CD4-positive, alpha-beta T cell (primary cell): ENCODE data around the gene OTOA. TPM values are rescaled to one million over a fixed set of nuclear protein-coding genes. Genes with fewer than 3 reads are reported as not detected.
"Not testable (repeated sequence)": the region's sequence is repeated elsewhere in the genome, so short reads cannot be mapped to it uniquely, and the experiment has no call there.

Experiments
- ATAC-seq: fragments of 200-7000 bp; cut with Tn5 transposase; one replicate; pipeline ENCODE4 v1.10.0; 2022; ENCODE audit warnings: mild to moderate bottlenecking; ENCODE audit not compliant: poor library complexity
- CTCF ChIA-PET: fragments of 350-600 bp; sonication (Branson Sonifier 250); formaldehyde crosslinking; loops from one replicate; lab custom pipeline; 2021; ENCODE audit warnings: antibody characterized with exemption, inconsistent platforms; lab: Charles Lee
- POLR2A ChIA-PET: fragments of 350-600 bp; sonication (Branson Sonifier 250); formaldehyde crosslinking; loops from one replicate; lab custom pipeline; 2021; ENCODE audit warnings: antibody characterized with exemption, inconsistent platforms; lab: Charles Lee
- DNase-seq, 14 experiments: peaks; one replicate each; pipeline ENCODE4 v3.0.0-alpha.2; 2013 to 2020; ENCODE audit warnings: mixed read lengths in 2 of 14
- H3K27ac ChIP-seq, 2 donors: one replicate each; pipeline versions ENCODE4 v1.5.1 to v1.7.0; 2013; ENCODE audit warnings: low read length in 2 of 2, low read depth in 1 of 2, mild to moderate bottlenecking in 1 of 2
- H3K27me3 ChIP-seq, 2 experiments: 1 replicate in 1 of 2; 2 replicates in 1 of 2; pipeline versions ENCODE4 v1.6.1 to v1.7.0; 2013; ENCODE audit warnings: low read length in 2 of 2, control low read depth in 1 of 2, mild to moderate bottlenecking in 1 of 2, moderate library complexity in 1 of 2; ENCODE audit not compliant: insufficient read depth in 2 of 2, control insufficient read depth in 1 of 2
- H3K36me3 ChIP-seq: one replicate; pipeline ENCODE4 v1.6.1; 2013; ENCODE audit warnings: low read length, control low read depth; ENCODE audit not compliant: insufficient read depth
- H3K4me1 ChIP-seq: one replicate; pipeline ENCODE4 v1.6.1; 2013; ENCODE audit warnings: low read length, control low read depth; ENCODE audit not compliant: insufficient read depth
- H3K4me3 ChIP-seq: one replicate; pipeline ENCODE4 v1.5.1; 2013; ENCODE audit warnings: mild to moderate bottlenecking, low read length, moderate library complexity
- H3K9me3 ChIP-seq, 2 experiments: 1 replicate in 1 of 2; 2 replicates in 1 of 2; pipeline versions ENCODE4 v1.6.1 to v1.7.0; 2013; ENCODE audit warnings: low read length in 2 of 2, mild to moderate bottlenecking in 2 of 2, control low read depth in 1 of 2, moderate library complexity in 1 of 2; ENCODE audit not compliant: control insufficient read depth in 1 of 2, insufficient read depth in 1 of 2
- H3K27ac Mint-ChIP-seq: one replicate; pipeline ENCODE4 v1.8.0; 2020; ENCODE audit warnings: mixed read lengths
- H3K27me3 Mint-ChIP-seq: one replicate; pipeline ENCODE4 v1.8.0; 2021; ENCODE audit warnings: mixed read lengths
- H3K36me3 Mint-ChIP-seq: one replicate; pipeline ENCODE4 v1.8.0; 2021; ENCODE audit warnings: low read depth, mixed read lengths
- H3K4me1 Mint-ChIP-seq: one replicate; pipeline ENCODE4 v1.8.0; 2021; ENCODE audit warnings: low read depth, mixed read lengths
- H3K4me3 Mint-ChIP-seq: one replicate; pipeline ENCODE4 v1.8.0; 2020; ENCODE audit warnings: mild to moderate bottlenecking, mixed read lengths
- H3K9me3 Mint-ChIP-seq: one replicate; pipeline ENCODE4 v1.8.0; 2020; ENCODE audit warnings: mixed read lengths
- intact Hi-C, 2 experiments: fragments of 100-400 bp; cut with DNase I in 1 of 2; cut with micrococcal nuclease in 1 of 2; formaldehyde crosslinking; loops; one replicate each; pipeline versions ENCODE4 v1.15.1 to v1.9.0; 2023 to 2025; cut with DNase I, micrococcal nuclease
- total RNA-seq, 174 experiments: library from RNA in 2 of 174; stranded (reverse) in 2 of 174; gene quantifications; one replicate each; pipeline ENCODE4 v1.2.3 and lab custom pipeline; 2021 to 2026
- TF ChIP-seq, protein P1 (sequence below): fragments of 200-600 bp; IDR thresholded peaks from one replicate; pipeline ENCODE4 v1.8.0; 2022; ENCODE audit warnings: antibody characterized with exemption, mild to moderate bottlenecking

The OTOA gene
- total RNA-seq, 2 experiments from 2014 or later: 0.19 TPM; not detected in 1

DNA sequence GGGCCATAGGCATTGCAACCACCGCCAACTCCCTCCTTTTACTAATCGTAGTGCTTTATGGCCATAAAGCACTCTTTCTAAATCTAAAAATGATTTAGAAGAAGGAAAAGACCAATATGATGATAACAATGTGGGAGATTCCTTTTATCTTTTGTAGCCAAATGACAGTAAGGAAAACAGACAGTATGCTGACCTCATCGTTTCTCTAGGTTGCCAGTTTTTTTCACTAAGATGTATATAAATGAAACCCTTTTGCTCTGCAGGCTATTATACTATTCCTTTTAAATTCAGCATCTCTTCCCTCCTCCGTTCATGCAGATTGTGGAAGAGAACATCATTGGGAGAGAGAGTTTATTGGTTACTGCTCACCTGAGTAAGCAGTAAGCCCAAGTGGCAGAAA lies 25.3 kb downstream of the OTOA start:
- no peak overlapping the region for H3K4me3 Mint-ChIP-seq
- H3K27me3 Mint-ChIP-seq: peaks cover 6% of the 10 kb centered on the region
- Histone ChIP-seq H3K9me3 (no peaks in the 10 kb centered on the region), H3K36me3 (no peaks in the 10 kb centered on the region), H3K4me1 (peaks cover 3% of the 10 kb centered on the region), H3K27ac (no peak overlapping the region), H3K27me3 (no peaks in the 10 kb centered on the region), H3K4me3 (no peak overlapping the region)
- intact Hi-C loops: no loop called here
- no peaks in the 10 kb centered on the region for H3K4me1 Mint-ChIP-seq
- no peak overlapping the region for H3K27ac Mint-ChIP-seq
- no peak for ATAC-seq
- H3K36me3 Mint-ChIP-seq: no peaks in the 10 kb centered on the region
- no peak for DNase-seq
- ChIA-PET POLR2A (no interaction called here), CTCF (no interaction called here)
- TF ChIP-seq, protein P1, sequence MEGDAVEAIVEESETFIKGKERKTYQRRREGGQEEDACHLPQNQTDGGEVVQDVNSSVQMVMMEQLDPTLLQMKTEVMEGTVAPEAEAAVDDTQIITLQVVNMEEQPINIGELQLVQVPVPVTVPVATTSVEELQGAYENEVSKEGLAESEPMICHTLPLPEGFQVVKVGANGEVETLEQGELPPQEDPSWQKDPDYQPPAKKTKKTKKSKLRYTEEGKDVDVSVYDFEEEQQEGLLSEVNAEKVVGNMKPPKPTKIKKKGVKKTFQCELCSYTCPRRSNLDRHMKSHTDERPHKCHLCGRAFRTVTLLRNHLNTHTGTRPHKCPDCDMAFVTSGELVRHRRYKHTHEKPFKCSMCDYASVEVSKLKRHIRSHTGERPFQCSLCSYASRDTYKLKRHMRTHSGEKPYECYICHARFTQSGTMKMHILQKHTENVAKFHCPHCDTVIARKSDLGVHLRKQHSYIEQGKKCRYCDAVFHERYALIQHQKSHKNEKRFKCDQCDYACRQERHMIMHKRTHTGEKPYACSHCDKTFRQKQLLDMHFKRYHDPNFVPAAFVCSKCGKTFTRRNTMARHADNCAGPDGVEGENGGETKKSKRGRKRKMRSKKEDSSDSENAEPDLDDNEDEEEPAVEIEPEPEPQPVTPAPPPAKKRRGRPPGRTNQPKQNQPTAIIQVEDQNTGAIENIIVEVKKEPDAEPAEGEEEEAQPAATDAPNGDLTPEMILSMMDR: no peak
- H3K9me3 Mint-ChIP-seq: no peaks in the 10 kb centered on the region

DNA sequence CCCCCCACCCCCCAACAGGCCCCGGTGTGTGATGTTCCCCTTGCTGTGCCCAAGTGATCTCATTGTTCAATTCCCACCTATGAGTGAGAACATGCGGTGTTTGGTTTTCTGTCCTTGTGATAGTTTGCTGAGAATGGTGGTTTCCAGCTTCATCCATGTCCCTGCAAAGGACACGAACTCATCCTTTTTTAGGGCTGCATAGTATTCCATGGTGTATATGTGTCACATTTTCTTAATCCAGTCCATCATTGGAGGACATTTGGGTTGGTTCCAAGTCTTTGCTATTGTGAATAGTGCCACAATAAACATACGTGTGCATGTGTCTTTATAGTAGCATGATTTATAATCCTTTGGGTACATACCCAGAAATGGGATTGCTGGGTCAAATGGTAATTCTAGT lies 27.2 kb downstream of the OTOA start:
- H3K27me3 ChIP-seq, H3K9me3 Mint-ChIP-seq, CTCF ChIA-PET, H3K27ac ChIP-seq, H3K9me3 ChIP-seq, H3K4me1 ChIP-seq, H3K36me3 Mint-ChIP-seq, H3K4me3 Mint-ChIP-seq, POLR2A ChIA-PET, H3K4me1 Mint-ChIP-seq, ATAC-seq, H3K27ac Mint-ChIP-seq, H3K4me3 ChIP-seq, H3K36me3 ChIP-seq, DNase-seq, H3K27me3 Mint-ChIP-seq, intact Hi-C loops: not testable (repeated sequence)

DNA sequence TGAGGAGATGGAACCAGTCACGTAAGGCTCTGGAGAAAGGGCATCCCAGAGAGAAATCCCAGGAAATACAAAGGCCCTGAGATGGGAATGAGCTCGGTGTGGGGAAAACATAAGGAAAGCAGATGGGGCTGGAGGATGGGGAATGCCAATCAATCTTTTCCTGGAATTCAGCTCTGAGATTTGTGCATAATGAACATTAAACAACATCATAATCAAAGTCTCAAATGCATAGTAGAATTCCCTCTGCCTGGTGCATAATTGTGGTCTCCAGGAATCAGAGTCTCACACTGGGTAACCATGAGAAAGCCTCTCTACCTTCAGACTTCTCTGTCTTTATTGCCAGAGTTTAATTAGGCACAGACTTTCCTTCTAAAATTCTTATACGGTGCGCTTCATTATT lies 30.8 kb downstream of the OTOA start:
- intact Hi-C loops: no loop called here
- ATAC-seq: no peak
- H3K4me3 Mint-ChIP-seq: no peak overlapping the region
- H3K27me3 Mint-ChIP-seq: no peaks in the 10 kb centered on the region
- H3K4me1 Mint-ChIP-seq: no peaks in the 10 kb centered on the region
- TF ChIP-seq, protein P1: no peak
- ChIA-PET POLR2A (no interaction called here), CTCF (no interaction called here)
- no peak overlapping the region for H3K27ac Mint-ChIP-seq
- Histone ChIP-seq H3K4me1 (no peaks in the 10 kb centered on the region), H3K27ac (no peak overlapping the region), H3K27me3 (no peaks in the 10 kb centered on the region), H3K36me3 (no peaks in the 10 kb centered on the region), H3K9me3 (no peaks in the 10 kb centered on the region), H3K4me3 (no peak overlapping the region)
- no peaks in the 10 kb centered on the region for H3K36me3 Mint-ChIP-seq
- no peak for DNase-seq
- H3K9me3 Mint-ChIP-seq: no peaks in the 10 kb centered on the region

DNA sequence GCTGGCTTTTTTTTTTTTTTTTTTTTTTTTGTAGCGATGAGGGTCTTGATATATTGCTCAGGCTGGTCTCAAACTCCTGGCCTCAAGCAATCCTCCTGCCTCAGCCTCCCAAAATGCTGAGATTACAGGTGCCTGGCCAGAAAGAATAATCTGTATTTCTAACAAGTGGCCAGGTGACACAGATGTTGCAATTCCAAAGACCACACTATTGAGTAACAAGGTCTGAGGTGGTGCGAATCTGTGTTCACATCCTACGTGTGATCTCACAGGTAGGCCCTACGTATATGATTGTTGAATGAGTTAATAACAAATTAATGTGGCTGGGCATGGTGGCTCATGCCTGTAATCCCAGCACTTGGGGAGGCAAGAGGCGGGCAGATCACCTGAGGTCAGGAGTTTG lies 33.3 kb downstream of the OTOA start:
- POLR2A ChIA-PET: no interaction called here
- no peaks in the 10 kb centered on the region for H3K9me3 Mint-ChIP-seq
- TF ChIP-seq, protein P1: no peak
- Histone ChIP-seq H3K27ac (no peak overlapping the region), H3K9me3 (no peaks in the 10 kb centered on the region), H3K4me3 (no peak overlapping the region), H3K4me1 (no peaks in the 10 kb centered on the region), H3K36me3 (no peaks in the 10 kb centered on the region), H3K27me3 (no peaks in the 10 kb centered on the region)
- no peak for DNase-seq
- ATAC-seq: no peak
- H3K36me3 Mint-ChIP-seq: no peaks in the 10 kb centered on the region
- H3K27ac Mint-ChIP-seq: no peak overlapping the region
- intact Hi-C loops: no loop called here
- CTCF ChIA-PET: no interaction called here
- no peak overlapping the region for H3K4me3 Mint-ChIP-seq
- no peaks in the 10 kb centered on the region for H3K4me1 Mint-ChIP-seq
- H3K27me3 Mint-ChIP-seq: no peaks in the 10 kb centered on the region
